ENCODE measurements around the gene DOLK. TPM values are rescaled to one million over a fixed set of nuclear protein-coding genes. Genes with fewer than 3 reads are reported as not detected.

DOLK gene
- total and polyA plus RNA-seq, 2 donors (not counting 1 experiment from before 2014, with no cell fraction given) = 3.0 to 12.2 TPM

DNA sequence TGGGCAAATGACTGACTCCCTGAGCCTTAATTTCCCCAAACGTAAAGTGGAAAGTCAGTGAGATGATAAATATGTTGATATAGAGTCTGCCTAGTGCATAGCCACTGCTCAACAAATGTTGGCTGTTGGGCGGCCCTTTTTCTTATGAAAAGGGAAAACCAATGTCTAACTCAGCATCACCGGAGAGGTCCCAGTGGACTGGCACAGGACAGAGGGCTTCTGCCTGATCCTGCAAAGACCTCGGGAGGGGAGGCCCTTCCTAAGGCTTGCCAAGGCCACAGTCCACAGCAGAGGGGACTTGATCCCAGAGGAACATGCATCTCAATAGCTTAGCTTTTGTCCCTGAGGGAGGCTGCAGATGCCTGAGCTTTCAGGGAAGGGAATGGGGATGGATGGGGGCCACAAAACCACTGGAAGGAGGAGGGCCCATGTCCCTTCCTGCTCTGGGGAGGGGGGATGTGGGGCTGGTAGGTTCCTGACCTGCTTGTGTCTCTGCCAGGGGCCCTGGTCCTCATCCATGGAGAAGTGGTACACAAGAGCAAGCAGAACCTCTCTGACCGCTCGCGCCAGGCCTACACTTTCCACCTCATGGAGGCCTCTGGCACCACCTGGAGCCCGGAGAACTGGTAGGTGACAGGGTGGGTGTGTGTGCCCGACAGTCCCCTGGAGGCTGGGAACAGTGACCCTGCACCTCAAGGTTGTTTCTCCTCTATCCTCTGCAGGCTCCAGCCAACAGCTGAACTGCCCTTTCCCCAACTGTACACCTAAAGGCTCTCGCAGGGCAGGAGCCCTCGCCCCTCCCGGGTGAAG is 6.3 kb downstream of the DOLK start:
- no peak overlapping the region for H2AFZ ChIP-seq (ENCODE audit: insufficient read depth, low read depth, low read length, poor library complexity, severe bottlenecking)
- no peaks in the 10 kb centered on the region for H4K20me1 ChIP-seq (ENCODE audit: control insufficient read depth, insufficient read depth, low read length, poor library complexity, severe bottlenecking)
- H3K79me2 ChIP-seq (ENCODE audit: control insufficient read depth, insufficient read depth, low read length) = peaks cover 7% of the 10 kb centered on the region
- no peak overlapping the region for H3K4me3 ChIP-seq (ENCODE audit: control extremely low read depth in 1 of 5, extremely low read depth in 1 of 5, insufficient read depth in 1 of 5, low read depth in 2 of 5, low read length in 4 of 5)
- no peaks in the 10 kb centered on the region for H3K9me3 ChIP-seq (ENCODE audit: control extremely low read depth in 1 of 3, control insufficient read depth in 2 of 3, insufficient read depth in 1 of 3, low read length in 2 of 3)
- H3K27ac ChIP-seq (ENCODE audit: low read length in 2 of 2) = no peak overlapping the region
- intact Hi-C loops (cut with micrococcal nuclease) = loop anchor here (10.0 kb wide), 1 partner anchor 684 kb away; the partner anchor contains the start of genes C9orf50 and NTMT1
- ATAC-seq (ENCODE audit: low read depth) (no peak), DNase-seq (no peak)
- no peak for TF ChIP-seq EZH2 (IDR thresholded peaks at IDR 0.05; ENCODE audit: borderline replicate concordance, insufficient read depth, low read depth, low read length, poor library complexity, severe bottlenecking)
- TF ChIP-seq, protein P1, sequence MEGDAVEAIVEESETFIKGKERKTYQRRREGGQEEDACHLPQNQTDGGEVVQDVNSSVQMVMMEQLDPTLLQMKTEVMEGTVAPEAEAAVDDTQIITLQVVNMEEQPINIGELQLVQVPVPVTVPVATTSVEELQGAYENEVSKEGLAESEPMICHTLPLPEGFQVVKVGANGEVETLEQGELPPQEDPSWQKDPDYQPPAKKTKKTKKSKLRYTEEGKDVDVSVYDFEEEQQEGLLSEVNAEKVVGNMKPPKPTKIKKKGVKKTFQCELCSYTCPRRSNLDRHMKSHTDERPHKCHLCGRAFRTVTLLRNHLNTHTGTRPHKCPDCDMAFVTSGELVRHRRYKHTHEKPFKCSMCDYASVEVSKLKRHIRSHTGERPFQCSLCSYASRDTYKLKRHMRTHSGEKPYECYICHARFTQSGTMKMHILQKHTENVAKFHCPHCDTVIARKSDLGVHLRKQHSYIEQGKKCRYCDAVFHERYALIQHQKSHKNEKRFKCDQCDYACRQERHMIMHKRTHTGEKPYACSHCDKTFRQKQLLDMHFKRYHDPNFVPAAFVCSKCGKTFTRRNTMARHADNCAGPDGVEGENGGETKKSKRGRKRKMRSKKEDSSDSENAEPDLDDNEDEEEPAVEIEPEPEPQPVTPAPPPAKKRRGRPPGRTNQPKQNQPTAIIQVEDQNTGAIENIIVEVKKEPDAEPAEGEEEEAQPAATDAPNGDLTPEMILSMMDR (IDR thresholded peaks at IDR 0.05) = no peak
- Mint-ChIP-seq H3K27ac (no peak overlapping the region), H3K9me3 (ENCODE audit: insufficient read depth) (no peaks in the 10 kb centered on the region), H3K4me1 (peaks cover 8% of the 10 kb centered on the region), H3K4me3 (no peak overlapping the region), H3K27me3 (no peaks in the 10 kb centered on the region)
- 100% methylated on average over 8 of the region's 12 CpGs for WGBS (ENCODE audit: insufficient coverage)
- peaks cover 0 to 4% of the 10 kb centered on the region in 2 experiments for H3K36me3 ChIP-seq (replicated peaks in 1 of 2; ENCODE audit: control extremely low read depth in 1 of 2, control insufficient read depth in 1 of 2, extremely low read depth in 1 of 2, insufficient read depth in 2 of 2, low read length in 1 of 2)
- H3K4me2 ChIP-seq (replicated peaks; ENCODE audit: low read depth, low read length, poor library complexity, severe bottlenecking) = no peak overlapping the region
- H3K4me1 ChIP-seq (ENCODE audit: control insufficient read depth in 2 of 2, insufficient read depth in 2 of 2, low read length in 2 of 2) = peaks cover 2% of the 10 kb centered on the region in 2 donors
- no peak overlapping the region for H3K9ac ChIP-seq (ENCODE audit: low read length)
- ChIA-PET CTCF (no interaction called here), POLR2A (no interaction called here)
- H3K27me3 ChIP-seq (replicated peaks in 1 of 4; ENCODE audit: control extremely low read depth in 1 of 4, control insufficient read depth in 3 of 4, insufficient read depth in 4 of 4, low read length in 3 of 4) = no peaks in the 10 kb centered on the region

GRCh38 chr9:128940271-128940921 is 7.0 kb downstream of the DOLK start:
- Histone ChIP-seq H3K4me3 (ENCODE audit: control extremely low read depth in 1 of 5, extremely low read depth in 1 of 5, insufficient read depth in 1 of 5, low read depth in 2 of 5, low read length in 4 of 5) (no peak overlapping the region), H3K36me3 (replicated peaks in 1 of 2; ENCODE audit: control extremely low read depth in 1 of 2, control insufficient read depth in 1 of 2, extremely low read depth in 1 of 2, insufficient read depth in 2 of 2, low read length in 1 of 2) (no peaks in the 10 kb centered on the region), H3K27me3 (replicated peaks in 1 of 4; ENCODE audit: control extremely low read depth in 1 of 4, control insufficient read depth in 3 of 4, insufficient read depth in 4 of 4, low read length in 3 of 4) (no peaks in the 10 kb centered on the region), H3K4me1 (ENCODE audit: control insufficient read depth in 2 of 2, insufficient read depth in 2 of 2, low read length in 2 of 2) (no peaks in the 10 kb centered on the region), H3K9ac (ENCODE audit: low read length) (no peak overlapping the region), H3K79me2 (ENCODE audit: control insufficient read depth, insufficient read depth, low read length) (no peaks in the 10 kb centered on the region), H3K4me2 (replicated peaks; ENCODE audit: low read depth, low read length, poor library complexity, severe bottlenecking) (no peak overlapping the region), H3K9me3 (ENCODE audit: control extremely low read depth in 1 of 3, control insufficient read depth in 2 of 3, insufficient read depth in 1 of 3, low read length in 2 of 3) (no peaks in the 10 kb centered on the region), H3K27ac (ENCODE audit: low read length in 2 of 2) (no peak overlapping the region), H2AFZ (ENCODE audit: insufficient read depth, low read depth, low read length, poor library complexity, severe bottlenecking) (no peak overlapping the region), H4K20me1 (ENCODE audit: control insufficient read depth, insufficient read depth, low read length, poor library complexity, severe bottlenecking) (no peaks in the 10 kb centered on the region)
- intact Hi-C loops (cut with micrococcal nuclease) = loop anchor here (10.0 kb wide), 1 partner anchor 684 kb away; the partner anchor contains the start of genes C9orf50 and NTMT1
- 90% methylated on average over 11 of the region's 15 CpGs for WGBS (ENCODE audit: insufficient coverage)
- CTCF ChIA-PET = no interaction called here
- DNase-seq (no peak), ATAC-seq (ENCODE audit: low read depth) (no peak)
- Mint-ChIP-seq H3K27ac (no peak overlapping the region), H3K4me3 (no peak overlapping the region), H3K27me3 (no peaks in the 10 kb centered on the region), H3K9me3 (ENCODE audit: insufficient read depth) (no peaks in the 10 kb centered on the region), H3K4me1 (no peaks in the 10 kb centered on the region)
- TF ChIP-seq EZH2 (IDR thresholded peaks at IDR 0.05; ENCODE audit: borderline replicate concordance, insufficient read depth, low read depth, low read length, poor library complexity, severe bottlenecking) = no peak
- TF ChIP-seq, protein P1 (IDR thresholded peaks at IDR 0.05) = no peak
- POLR2A ChIA-PET = no interaction called here
